HuH-7 (cell line): Measurements from ENCODE around the gene RNASE9.
"Not testable (repeated sequence)": the region's sequence is repeated elsewhere in the genome, so short reads cannot be mapped to it uniquely, and the experiment has no call there.

Source experiments
- DNase-seq: peaks from one replicate; pipeline ENCODE4 v3.0.0; 2011; ENCODE audit warnings: low spot score

Gene RNASE9

DNA sequence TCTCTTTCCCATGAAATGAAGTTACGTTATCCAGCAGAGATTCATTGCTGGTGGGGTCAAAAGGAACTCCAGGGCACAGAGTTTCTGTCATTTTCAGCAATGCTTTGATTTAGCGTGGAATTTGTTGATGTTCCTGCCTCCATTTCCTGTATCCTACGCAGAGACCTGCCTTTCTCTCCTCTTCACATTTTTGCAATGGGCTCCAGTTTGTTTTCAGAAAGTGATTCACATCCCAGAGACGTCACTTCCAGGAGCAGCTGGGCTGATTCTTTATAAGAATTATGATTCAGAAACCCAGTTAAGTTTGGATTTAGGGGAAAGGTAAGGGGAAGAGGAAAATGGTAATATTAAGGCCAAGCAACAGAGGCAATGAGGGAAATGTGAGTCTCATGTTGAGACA is 43.9 kb downstream of the RNASE9 start:
- no peak for DNase-seq

DNA sequence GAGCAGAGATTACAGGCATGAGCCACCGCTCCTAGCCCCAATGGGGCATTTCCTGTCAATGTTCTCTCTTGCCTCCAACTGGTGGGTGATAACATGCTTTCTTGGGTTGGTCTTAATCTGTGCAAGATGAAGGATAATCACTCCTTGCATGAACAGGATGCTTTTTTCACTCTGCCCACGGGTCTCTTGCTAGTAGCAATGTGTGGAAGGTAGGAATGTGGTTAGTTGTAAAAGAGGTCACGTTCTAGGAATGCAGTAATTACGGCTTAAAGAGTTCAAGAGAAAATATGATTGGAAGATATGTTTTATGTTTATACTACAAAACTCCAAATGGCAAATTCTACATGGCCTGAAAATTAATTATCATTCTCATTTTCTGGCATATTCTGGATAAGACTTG is 45.0 kb downstream of the RNASE9 start:
- no peak for DNase-seq

DNA sequence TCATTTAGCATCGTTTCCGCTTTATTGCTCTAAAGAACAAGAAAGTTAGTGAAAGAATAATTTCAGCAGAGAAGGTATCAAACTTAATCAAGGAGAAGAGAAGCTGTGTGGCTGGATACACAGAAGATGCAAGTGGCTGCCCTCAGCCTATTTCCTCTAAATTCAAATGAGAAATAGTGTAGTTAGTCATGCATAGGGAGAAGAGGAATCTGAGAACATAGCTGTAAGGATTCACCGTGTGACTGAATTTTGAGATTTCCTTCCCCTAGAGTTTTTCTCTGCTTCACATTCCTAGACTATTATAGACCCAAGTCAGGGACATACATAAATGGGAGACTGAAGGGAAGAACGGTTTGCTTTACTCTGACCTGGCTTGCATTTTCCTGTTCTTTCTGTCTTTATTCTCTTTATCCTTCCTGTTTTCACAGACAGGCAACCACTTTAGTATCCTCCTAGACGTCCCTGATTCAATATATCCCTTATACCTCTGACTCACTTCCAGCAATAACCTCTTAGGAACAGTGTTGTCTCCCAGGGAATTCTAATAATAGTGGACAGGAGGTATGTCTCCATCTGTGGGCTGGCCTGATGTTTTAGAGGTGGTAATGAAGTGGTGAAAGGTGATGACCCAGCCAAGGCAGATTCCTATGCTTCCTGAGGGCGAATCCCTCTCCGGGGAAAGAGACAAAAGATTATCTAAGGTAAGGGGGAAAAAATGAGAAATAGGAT is 48.5 kb downstream of the RNASE9 start:
- no peak for DNase-seq

DNA sequence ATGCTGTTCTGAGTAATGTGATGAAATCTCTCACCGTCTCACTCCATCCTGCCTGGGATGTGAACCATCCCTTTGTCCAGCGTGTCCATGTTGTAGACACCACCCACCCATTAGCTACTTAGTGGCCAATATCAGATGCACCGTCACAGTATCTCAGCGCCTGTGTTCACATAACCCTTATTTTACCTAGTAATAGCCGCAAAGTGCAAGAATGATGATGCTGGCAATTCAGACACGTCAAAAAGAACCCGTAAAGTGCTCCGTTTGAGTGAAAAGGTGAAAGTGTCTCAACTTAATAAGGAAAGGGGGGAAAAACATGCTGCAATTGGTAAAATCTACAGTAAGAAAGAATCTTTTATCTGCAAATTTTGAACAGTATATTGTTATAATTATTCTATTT is 52.5 kb downstream of the RNASE9 start:
- DNase-seq, result no peak

- DNase-seq, result not testable (repeated sequence)
Observed at GRCh38 chr14:20507537-20507936, 53.3 kb downstream of the RNASE9 start.

- DNase-seq, result not testable (repeated sequence)
Observed at GRCh38 chr14:20506752-20507151, 54.1 kb downstream of the RNASE9 start.

DNA sequence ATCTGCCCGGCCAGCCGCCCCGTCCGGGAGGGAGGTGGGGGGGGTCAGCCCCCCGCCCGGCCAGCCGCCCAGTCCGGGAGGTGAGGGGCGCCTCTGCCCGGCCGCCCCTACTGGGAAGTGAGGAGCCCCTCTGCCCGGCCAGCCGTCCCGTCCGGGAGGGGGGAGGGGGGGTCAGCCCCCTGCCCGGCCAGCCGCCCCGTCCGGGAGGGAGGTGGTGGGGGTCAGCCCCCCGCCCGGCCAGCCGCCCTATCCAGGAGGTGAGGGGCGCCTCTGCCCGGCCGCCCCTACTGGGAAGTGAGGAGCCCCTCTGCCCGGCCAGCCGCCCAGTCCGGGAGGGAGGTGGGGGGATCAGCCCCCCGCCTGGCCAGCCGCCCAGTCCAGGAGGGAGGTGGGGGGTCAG is 54.6 kb downstream of the RNASE9 start:
- not testable (repeated sequence) for DNase-seq
